Duodenal mucosa (tissue), 2 donors: ENCODE results near the gene SIRPA.
A peak's percentile ranks its signal among the peaks of the same experiment; 100 is the strongest.

Experiments
- H3K27ac ChIP-seq: one replicate; pipeline ENCODE4 v1.7.0; 2013; ENCODE audit warnings: low read depth, low read length
- H3K27me3 ChIP-seq, 2 donors: one replicate each; pipeline ENCODE4 v1.7.0; 2013; ENCODE audit warnings: low read length in 2 of 2, control low read depth in 1 of 2; ENCODE audit not compliant: insufficient read depth in 2 of 2, control insufficient read depth in 1 of 2
- H3K36me3 ChIP-seq, 2 donors: one replicate each; pipeline ENCODE4 v1.7.0; 2013; ENCODE audit warnings: low read length in 2 of 2, control low read depth in 1 of 2; ENCODE audit not compliant: insufficient read depth in 2 of 2, control insufficient read depth in 1 of 2
- H3K4me1 ChIP-seq, 2 donors: one replicate each; pipeline ENCODE4 v1.7.0; 2013; ENCODE audit warnings: low read length in 2 of 2, control low read depth in 1 of 2; ENCODE audit not compliant: insufficient read depth in 2 of 2, control insufficient read depth in 1 of 2
- H3K4me3 ChIP-seq, 2 donors: one replicate each; pipeline ENCODE4 v1.7.0; 2013; ENCODE audit warnings: low read length in 2 of 2, low read depth in 1 of 2
- H3K9ac ChIP-seq, 2 donors: one replicate each; pipeline ENCODE4 v1.7.0; 2013; ENCODE audit warnings: low read length in 2 of 2, low read depth in 1 of 2
- H3K9me3 ChIP-seq, 2 donors: one replicate each; pipeline ENCODE4 v1.7.0; 2013; ENCODE audit warnings: low read length in 2 of 2, control low read depth in 1 of 2; ENCODE audit not compliant: control insufficient read depth in 1 of 2

SIRPA gene

GRCh38 chr20:1894951-1895673 is at the start of gene SIRPA:
Gene SIRPA (plus strand): TSS chr20:1895407. CDS start chr20:1895448, 41 bp downstream.
- Histone ChIP-seq H3K9ac (peak within 1 kb of the TSS; percentile 61 to 75), H3K36me3 (no peaks in the 10 kb centered on the region), H3K27me3 (no peaks in the 10 kb centered on the region), H3K4me3 (peak within 1 kb of the TSS; percentile 74 to 76), H3K27ac (peak within 1 kb of the TSS; percentile 71), H3K9me3 (no peaks in the 10 kb centered on the region), H3K4me1 (peaks cover 20 to 24% of the 10 kb centered on the region in 2 donors)

DNA sequence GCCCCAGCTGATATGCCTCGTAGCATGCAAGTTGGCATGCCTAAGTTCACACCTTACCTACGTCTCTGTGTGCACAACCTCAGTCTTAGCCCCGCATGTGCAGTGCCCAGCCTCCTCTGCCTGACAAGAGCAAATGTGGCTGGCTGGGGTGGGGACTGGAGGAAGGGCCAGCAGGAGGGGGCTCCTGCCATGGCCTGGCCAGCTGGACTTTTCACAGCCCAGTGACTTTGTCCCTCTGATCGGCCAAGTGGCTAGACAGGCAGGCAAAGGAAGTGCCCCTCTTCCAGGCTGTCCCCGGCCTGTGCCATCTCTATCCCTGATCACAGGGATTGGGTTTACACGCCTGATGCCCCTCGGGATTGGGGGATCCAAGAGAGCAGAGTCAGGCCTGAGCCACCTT is 49.5 kb upstream of the SIRPA start:
- no peak overlapping the region for H3K4me3 ChIP-seq
- H3K27me3 ChIP-seq, result no peaks in the 10 kb centered on the region
- H3K9me3 ChIP-seq, result no peaks in the 10 kb centered on the region
- H3K36me3 ChIP-seq, result no peaks in the 10 kb centered on the region
- no peak overlapping the region for H3K27ac ChIP-seq
- H3K4me1 ChIP-seq, result peaks cover 27 to 32% of the 10 kb centered on the region in 2 donors
- H3K9ac ChIP-seq, result no peak overlapping the region

- no peak overlapping the region for H3K27ac ChIP-seq
- no peak overlapping the region for H3K9ac ChIP-seq
- H3K4me3 ChIP-seq, result no peak overlapping the region
- no peaks in the 10 kb centered on the region for H3K27me3 ChIP-seq
- no peaks in the 10 kb centered on the region for H3K9me3 ChIP-seq
- H3K36me3 ChIP-seq, result no peaks in the 10 kb centered on the region
- H3K4me1 ChIP-seq, result peaks cover 27 to 32% of the 10 kb centered on the region in 2 donors
These were observed 48.9 kb upstream of the SIRPA start for GRCh38 chr20:1846341-1846740.

GRCh38 chr20:1846876-1847275 is 48.3 kb upstream of the SIRPA start:
- Histone ChIP-seq H3K4me1 (peaks cover 27 to 32% of the 10 kb centered on the region in 2 donors), H3K36me3 (no peaks in the 10 kb centered on the region), H3K9me3 (no peaks in the 10 kb centered on the region), H3K27me3 (no peaks in the 10 kb centered on the region), H3K4me3 (no peak overlapping the region), H3K27ac (no peak overlapping the region), H3K9ac (no peak overlapping the region)

DNA sequence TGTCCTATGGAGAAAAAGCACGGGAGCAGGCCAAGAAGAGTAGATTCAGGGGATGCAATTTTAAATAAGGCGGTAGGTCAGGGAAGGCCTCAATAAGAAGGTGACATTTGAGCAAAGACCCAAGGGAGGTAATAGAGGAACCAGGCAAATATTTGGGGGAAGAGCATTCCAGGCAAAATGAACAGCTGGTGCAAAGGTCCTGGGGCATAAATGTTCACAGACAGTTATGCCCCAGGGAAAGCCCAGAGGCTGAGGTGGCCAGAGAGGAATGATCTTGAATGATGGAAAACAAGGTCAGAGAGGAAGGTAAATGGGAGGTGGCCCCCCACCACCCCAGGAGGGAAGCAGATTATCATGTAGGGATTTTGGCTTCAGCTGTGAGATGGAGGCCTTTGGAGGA is 47.4 kb upstream of the SIRPA start:
- H3K4me3 ChIP-seq, result no peak overlapping the region
- H3K27me3 ChIP-seq, result no peaks in the 10 kb centered on the region
- no peaks in the 10 kb centered on the region for H3K9me3 ChIP-seq
- H3K9ac ChIP-seq, result no peak overlapping the region
- H3K36me3 ChIP-seq, result no peaks in the 10 kb centered on the region
- H3K27ac ChIP-seq, result no peak overlapping the region
- H3K4me1 ChIP-seq, result peaks cover 27 to 32% of the 10 kb centered on the region in 2 donors

DNA sequence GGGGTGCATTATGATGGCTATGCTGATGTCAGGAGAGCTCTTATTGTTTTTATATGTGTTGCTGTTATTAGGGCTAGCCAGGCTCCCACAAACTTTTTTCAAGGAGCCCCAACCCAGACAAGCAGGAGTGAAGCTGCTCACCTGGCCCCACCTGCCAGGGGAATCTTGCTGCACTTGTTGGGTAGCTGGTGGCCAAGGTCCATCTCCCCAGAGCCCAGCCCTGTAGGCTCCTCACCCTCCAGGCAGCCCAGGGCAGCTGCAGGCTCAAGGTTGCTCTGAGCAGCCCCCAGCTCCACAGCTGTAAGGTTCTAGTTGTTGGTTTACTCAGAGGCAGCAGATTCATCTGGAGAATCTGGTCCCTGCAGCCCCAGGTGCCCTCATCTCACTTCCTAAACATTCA is 46.8 kb upstream of the SIRPA start:
- Histone ChIP-seq H3K36me3 (no peaks in the 10 kb centered on the region), H3K9me3 (no peaks in the 10 kb centered on the region), H3K27ac (no peak overlapping the region), H3K9ac (no peak overlapping the region), H3K4me1 (peaks cover 27 to 36% of the 10 kb centered on the region in 2 donors), H3K4me3 (no peak overlapping the region), H3K27me3 (no peaks in the 10 kb centered on the region)

DNA sequence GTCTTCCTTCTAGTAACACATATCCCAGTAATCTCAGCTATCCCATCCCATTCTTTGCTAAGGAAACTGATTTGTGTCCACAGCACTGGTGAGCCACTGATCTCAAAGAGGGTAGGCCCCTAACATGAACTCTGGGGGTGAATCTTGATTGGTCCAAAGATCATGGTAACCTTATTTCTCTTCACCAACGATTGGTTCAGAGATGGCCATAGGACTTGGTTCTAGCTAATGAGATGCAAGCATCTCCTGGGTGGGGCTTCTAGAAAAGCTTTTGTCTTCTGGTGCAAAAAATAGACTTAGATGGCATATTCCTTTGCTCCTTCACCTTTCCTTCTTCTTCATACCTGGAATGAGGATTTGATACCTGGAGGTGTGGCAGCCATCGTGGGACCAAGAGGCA is 43.8 kb upstream of the SIRPA start:
- Histone ChIP-seq H3K9ac (no peak overlapping the region), H3K27ac (no peak overlapping the region)

DNA sequence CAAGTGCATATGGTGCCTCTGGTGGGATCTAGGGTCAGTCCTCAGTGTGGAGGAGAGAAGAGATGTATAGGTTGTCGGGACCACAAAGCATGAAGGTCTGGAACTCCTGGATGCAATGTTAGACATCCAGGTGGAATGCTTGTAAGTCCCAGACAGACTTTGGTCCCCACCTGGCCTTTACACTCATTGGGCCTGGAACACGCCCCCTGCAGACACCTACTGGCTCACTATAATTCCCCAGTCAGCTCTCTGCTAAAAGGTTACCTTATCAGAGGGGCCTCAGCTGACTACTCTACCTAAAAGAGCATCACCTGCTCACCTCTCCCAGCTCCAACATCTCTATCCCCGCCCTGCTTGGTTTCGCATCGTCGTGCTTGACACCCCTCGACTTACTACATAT is 41.7 kb upstream of the SIRPA start:
- Histone ChIP-seq H3K27ac (no peak overlapping the region), H3K4me3 (no peak overlapping the region), H3K4me1 (peaks cover 22 to 24% of the 10 kb centered on the region in 2 donors)

More for the DNA sequence above, 43.8 kb upstream of the SIRPA start:
- Histone ChIP-seq H3K36me3 (no peaks in the 10 kb centered on the region), H3K4me3 (no peak overlapping the region), H3K27me3 (no peaks in the 10 kb centered on the region), H3K4me1 (peaks cover 29 to 31% of the 10 kb centered on the region in 2 donors), H3K9me3 (no peaks in the 10 kb centered on the region)

GRCh38 chr20:1854246-1854645 is 41.0 kb upstream of the SIRPA start:
- Histone ChIP-seq H3K9me3 (no peaks in the 10 kb centered on the region), H3K27ac (no peak overlapping the region), H3K4me3 (no peak overlapping the region), H3K27me3 (no peaks in the 10 kb centered on the region), H3K4me1 (peaks cover 14 to 17% of the 10 kb centered on the region in 2 donors), H3K9ac (no peak overlapping the region), H3K36me3 (no peaks in the 10 kb centered on the region)

More for the DNA sequence above, 41.7 kb upstream of the SIRPA start:
- Histone ChIP-seq H3K9ac (no peak overlapping the region), H3K9me3 (no peaks in the 10 kb centered on the region), H3K36me3 (no peaks in the 10 kb centered on the region), H3K27me3 (no peaks in the 10 kb centered on the region)

GRCh38 chr20:1855109-1855508 is 40.1 kb upstream of the SIRPA start:
- H3K27ac ChIP-seq, result no peak overlapping the region
- H3K36me3 ChIP-seq, result no peaks in the 10 kb centered on the region
- peaks cover 13 to 17% of the 10 kb centered on the region in 2 donors for H3K4me1 ChIP-seq
- no peaks in the 10 kb centered on the region for H3K27me3 ChIP-seq
- no peak overlapping the region for H3K9ac ChIP-seq
- H3K4me3 ChIP-seq, result no peak overlapping the region
- H3K9me3 ChIP-seq, result no peaks in the 10 kb centered on the region
